H1 (cell line): ENCODE measurements around the gene SH3RF3. TPM values are rescaled to one million over a fixed set of nuclear protein-coding genes. Genes with fewer than 3 reads are reported as not detected.

Source experiments
- CTCF ChIA-PET: fragments of 300-600 bp; sonication (Branson Sonifier 250); formaldehyde crosslinking; loops from one replicate; lab custom pipeline; 2021; ENCODE audit not compliant: partially characterized antibody; lab: Charles Lee
- POLR2A ChIA-PET: fragments of 300-600 bp; sonication (Branson Sonifier 250); formaldehyde crosslinking; loops from one replicate; lab custom pipeline; 2021; ENCODE audit warnings: inconsistent platforms; ENCODE audit not compliant: partially characterized antibody; lab: Charles Lee
- DNase-seq, 2 experiments: peaks; one replicate each; pipeline versions ENCODE4 v3.0.0 to v3.0.0-alpha.2; 2010 to 2022; ENCODE audit warnings: low spot score in 2 of 2, low read depth in 1 of 2, mixed read lengths in 1 of 2
- FAIRE-seq: peaks from 2 replicates; lab custom pipeline; 2011; peaks lifted over from hg19 to GRCh38; lab: Jason Lieb, UNC
- H2AFZ ChIP-seq: 2 replicates; pipeline ENCODE4 v1.8.1; 2012; ENCODE audit warnings: low read length, inconsistent platforms
- H2AK5ac ChIP-seq: 2 replicates; pipeline ENCODE4 v1.6.1; 2013; ENCODE audit warnings: low read depth, low read length
- H2BK120ac ChIP-seq: replicated peaks from 2 replicates; pipeline ENCODE3; 2013; ENCODE audit warnings: low read depth, low read length, inconsistent platforms
- H2BK12ac ChIP-seq: 2 replicates; pipeline ENCODE4 v1.6.1; 2013; ENCODE audit warnings: low read depth, low read length
- H2BK15ac ChIP-seq: 2 replicates; pipeline ENCODE4 v1.6.1; 2013; ENCODE audit warnings: low read length
- H2BK20ac ChIP-seq: 2 replicates; pipeline ENCODE4 v1.6.1; 2013; ENCODE audit warnings: low read length
- H2BK5ac ChIP-seq: 2 replicates; pipeline ENCODE4 v1.6.1; 2013; ENCODE audit warnings: low read depth, low read length
- H3K14ac ChIP-seq: 2 replicates; pipeline ENCODE4 v1.6.1; 2013; ENCODE audit warnings: inconsistent platforms; ENCODE audit not compliant: insufficient read length
- H3K18ac ChIP-seq: 2 replicates; pipeline ENCODE4 v1.6.1; 2013; ENCODE audit warnings: low read length; ENCODE audit errors: extremely low read depth
- H3K23ac ChIP-seq: 2 replicates; pipeline ENCODE4 v1.6.1; 2013; ENCODE audit warnings: inconsistent platforms; ENCODE audit not compliant: insufficient read length
- H3K23me2 ChIP-seq: 2 replicates; pipeline ENCODE4 v1.6.1; 2013; ENCODE audit warnings: low read depth, low read length
- H3K27ac ChIP-seq: 2 replicates; pipeline ENCODE4 v1.6.1; 2011; ENCODE audit warnings: low read depth, low read length, inconsistent platforms
- H3K27me3 ChIP-seq, 4 experiments: replicated peaks in 1 of 4; 1 replicate in 1 of 4; 2 replicates in 3 of 4; pipeline versions ENCODE4 v1.6.1 to v1.8.1; 2011 to 2013; ENCODE audit warnings: low read length in 3 of 4, mild to moderate bottlenecking in 3 of 4, inconsistent platforms in 2 of 4, mixed read lengths in 2 of 4, moderate library complexity in 1 of 4; ENCODE audit not compliant: control insufficient read depth in 3 of 4, insufficient read depth in 3 of 4; ENCODE audit errors: extremely low read depth in 1 of 4
- H3K36me3 ChIP-seq, 4 experiments: 2 replicates each; pipeline versions ENCODE4 v1.6.1 to v1.8.1; 2011 to 2013; ENCODE audit warnings: mild to moderate bottlenecking in 4 of 4, low read length in 3 of 4, moderate library complexity in 2 of 4, control low read depth in 1 of 4, inconsistent platforms in 1 of 4; ENCODE audit not compliant: insufficient read depth in 4 of 4, control insufficient read depth in 2 of 4
- H3K4ac ChIP-seq: replicated peaks from 2 replicates; pipeline ENCODE3; 2013; ENCODE audit warnings: low read length, low read depth, mixed read lengths, inconsistent platforms; ENCODE audit not compliant: insufficient read length
- H3K4me1 ChIP-seq, 4 experiments: replicated peaks in 1 of 4; 1 replicate in 1 of 4; 2 replicates in 3 of 4; pipeline versions ENCODE4 v1.6.1 to v1.8.1; 2011 to 2013; ENCODE audit warnings: low read length in 3 of 4, inconsistent platforms in 2 of 4, mixed read lengths in 1 of 4; ENCODE audit not compliant: insufficient read depth in 4 of 4, control insufficient read depth in 3 of 4
- H3K4me2 ChIP-seq, 2 experiments: 2 replicates each; pipeline versions ENCODE4 v1.6.1 to v1.8.1; 2011 to 2013; ENCODE audit warnings: low read depth in 2 of 2, low read length in 2 of 2, control low read depth in 1 of 2, inconsistent platforms in 1 of 2, mild to moderate bottlenecking in 1 of 2; ENCODE audit not compliant: insufficient read depth in 1 of 2
- H3K4me3 ChIP-seq, 4 experiments: fragments of 200-600, 300-600 bp in 1 of 4; sonication (generic), shearing (Covaris generic), sonication (Bioruptor Twin) in 1 of 4; 2 replicates each; pipeline versions ENCODE4 v1.5.1 to v1.8.1; 2011 to 2016; ENCODE audit warnings: low read length in 4 of 4, low read depth in 3 of 4, control low read depth in 2 of 4, inconsistent platforms in 2 of 4, mild to moderate bottlenecking in 2 of 4, mixed read lengths in 1 of 4, moderate library complexity in 1 of 4; ENCODE audit not compliant: insufficient read depth in 2 of 4; ENCODE audit errors: extremely low read depth in 1 of 4
- H3K56ac ChIP-seq: replicated peaks from 2 replicates; pipeline ENCODE3; 2013; ENCODE audit warnings: low read depth, mild to moderate bottlenecking, mixed read lengths, low read length, inconsistent platforms; ENCODE audit not compliant: insufficient read length
- H3K79me1 ChIP-seq: 2 replicates; pipeline ENCODE4 v1.6.1; 2013; ENCODE audit warnings: low read depth, low read length, control low read depth
- H3K79me2 ChIP-seq, 2 experiments: 2 replicates each; pipeline versions ENCODE4 v1.6.1 to v1.8.1; 2012 to 2013; ENCODE audit warnings: low read length in 2 of 2, mild to moderate bottlenecking in 2 of 2, inconsistent platforms in 1 of 2; ENCODE audit not compliant: insufficient read depth in 2 of 2, control insufficient read depth in 1 of 2
- H3K9ac ChIP-seq, 4 experiments: replicated peaks in 1 of 4; 1 replicate in 1 of 4; 2 replicates in 3 of 4; pipeline versions ENCODE4 v1.6.1 to v1.8.1; 2011 to 2013; ENCODE audit warnings: low read depth in 3 of 4, low read length in 3 of 4, control low read depth in 2 of 4, mild to moderate bottlenecking in 2 of 4, moderate library complexity in 2 of 4, inconsistent platforms in 1 of 4; ENCODE audit errors: extremely low read depth in 1 of 4
- H3K9me3 ChIP-seq, 2 experiments: 2 replicates each; pipeline versions ENCODE4 v1.6.1 to v1.8.1; 2012 to 2013; ENCODE audit warnings: mild to moderate bottlenecking in 2 of 2, moderate library complexity in 2 of 2, control low read depth in 1 of 2, inconsistent platforms in 1 of 2, low read depth in 1 of 2, low read length in 1 of 2, mixed read lengths in 1 of 2; ENCODE audit not compliant: insufficient read depth in 2 of 2
- H4K20me1 ChIP-seq, 2 experiments: replicated peaks in 1 of 2; 2 replicates each; pipeline versions ENCODE3 to v1.8.1; 2011 to 2013; ENCODE audit warnings: inconsistent platforms in 2 of 2, low read length in 2 of 2, mild to moderate bottlenecking in 1 of 2; ENCODE audit not compliant: insufficient read depth in 2 of 2, control insufficient read depth in 1 of 2
- H4K5ac ChIP-seq: 2 replicates; pipeline ENCODE4 v1.6.1; 2013; ENCODE audit warnings: low read length, low read depth, mixed read lengths, inconsistent platforms; ENCODE audit not compliant: insufficient read length
- H4K8ac ChIP-seq: 2 replicates; pipeline ENCODE4 v1.8.0; 2013; ENCODE audit warnings: mild to moderate bottlenecking, moderate library complexity, low read length, inconsistent platforms; ENCODE audit not compliant: insufficient read depth; ENCODE audit errors: extremely low read depth
- H4K91ac ChIP-seq: replicated peaks from 2 replicates; pipeline ENCODE3; 2013; ENCODE audit warnings: low read length, mixed read lengths, inconsistent platforms; ENCODE audit not compliant: insufficient read length
- CBX8 ChIP-seq: fragments of 300-800, 300-1000 bp; sonication (generic); IDR thresholded peaks from 2 replicates; pipeline ENCODE4 v1.7.1; 2016; ENCODE audit warnings: low read depth, low read length, borderline replicate concordance
- CEBPB ChIP-seq: IDR thresholded peaks from 2 replicates; pipeline ENCODE4 v1.6.1; 2012; ENCODE audit warnings: low read depth, low read length
- HDAC6 ChIP-seq: IDR thresholded peaks from one replicate; pipeline ENCODE4 v1.7.1; 2012; ENCODE audit warnings: low read depth, mild to moderate bottlenecking, inconsistent platforms, low read length, moderate library complexity
- NRF1 ChIP-seq: IDR thresholded peaks from 2 replicates; pipeline ENCODE4 v1.6.1; 2011; ENCODE audit warnings: mild to moderate bottlenecking, low read depth, low read length, improper control_type of control experiment
- POLR2AphosphoS5 ChIP-seq: IDR thresholded peaks from 2 replicates; pipeline ENCODE4 v1.6.1; 2011; ENCODE audit warnings: low read depth, low read length
- SAP30 ChIP-seq: fragments of 300-600 bp; sonication (generic); IDR thresholded peaks from 2 replicates; pipeline ENCODE4 v1.7.1; 2012; ENCODE audit warnings: low read length, moderate library complexity, mild to moderate bottlenecking, inconsistent platforms; ENCODE audit not compliant: insufficient read depth, insufficient replicate concordance
- SIN3A ChIP-seq, 2 experiments: IDR thresholded peaks in 1 of 2; conservative IDR thresholded peaks in 1 of 2; 2 replicates each; pipeline ENCODE4 v1.6.1; 2011 to 2012; ENCODE audit warnings: low read length in 2 of 2, improper control_type of control experiment in 1 of 2, low read depth in 1 of 2, mild to moderate bottlenecking in 1 of 2
- SP2 ChIP-seq: IDR thresholded peaks from 2 replicates; pipeline ENCODE4 v1.6.1; 2012; ENCODE audit warnings: mild to moderate bottlenecking, low read length, inconsistent platforms
- SRF ChIP-seq: IDR thresholded peaks from 2 replicates; pipeline ENCODE4 v1.6.1; 2011; ENCODE audit warnings: mild to moderate bottlenecking, low read depth, low read length, moderate library complexity
- SUZ12 ChIP-seq: fragments of 200-600 bp; sonication (generic); IDR thresholded peaks from 2 replicates; pipeline ENCODE4 v1.6.1; 2012; ENCODE audit warnings: mild to moderate bottlenecking, inconsistent platforms, low read length, moderate library complexity, mixed read lengths
- TAF7 ChIP-seq: optimal IDR thresholded peaks from 2 replicates; pipeline ENCODE3; 2011; ENCODE audit warnings: low read depth, mild to moderate bottlenecking, inconsistent platforms, low read length, moderate library complexity, borderline replicate concordance
- WGBS, 2 experiments: shearing (Covaris generic) in 1 of 2; methylation state at CpG; one replicate each; pipeline versions ENCODE4 v1.1.6 to v1.1.7; 2013 to 2015; ENCODE audit warnings: low lambda C conversion rate in 2 of 2, mixed read lengths in 2 of 2, inconsistent platforms in 1 of 2, low coverage in 1 of 2, missing lambda C conversion rate in 1 of 2; ENCODE audit not compliant: insufficient replicate concordance in 2 of 2, insufficient coverage in 1 of 2, insufficient read length in 1 of 2; ENCODE audit errors: extremely low coverage in 1 of 2, missing lambda C conversion rate in 1 of 2; 5-methylcytosine and 5-hydroxymethylcytosine counted together
- polyA plus RNA-seq, 7 experiments: library from polyadenylated mRNA; depleted of rRNA in 3 of 7; stranded (reverse) in 5 of 7; unstranded in 2 of 7; fragments of >200 nt in 5 of 7; fragments of 200-250 nt in 2 of 7; gene quantifications; 1 replicate in 5 of 7; 2 replicates in 1 of 7; 4 replicates in 1 of 7; pipeline versions ENCODE4 v1.2.1 to v1.2.3, GENCODE V29; 2011 to 2013; ENCODE audit warnings: missing spikeins in 2 of 7, mixed read lengths in 2 of 7
- total RNA-seq: library from RNA; stranded (reverse); fragmentation: NEBNext Ultra II Directional; extraction: Animal tissue kit (Norgen Biotek cat#: 25700); gene quantifications from 2 replicates; pipeline ENCODE4 v1.2.1, GENCODE V29; 2021

The SH3RF3 gene
- total and polyA plus RNA-seq, 2 of the 8 experiments (the other 6 are each of a cell fraction or from before 2014, with no cell fraction given) = 0.11 to 0.65 TPM

DNA sequence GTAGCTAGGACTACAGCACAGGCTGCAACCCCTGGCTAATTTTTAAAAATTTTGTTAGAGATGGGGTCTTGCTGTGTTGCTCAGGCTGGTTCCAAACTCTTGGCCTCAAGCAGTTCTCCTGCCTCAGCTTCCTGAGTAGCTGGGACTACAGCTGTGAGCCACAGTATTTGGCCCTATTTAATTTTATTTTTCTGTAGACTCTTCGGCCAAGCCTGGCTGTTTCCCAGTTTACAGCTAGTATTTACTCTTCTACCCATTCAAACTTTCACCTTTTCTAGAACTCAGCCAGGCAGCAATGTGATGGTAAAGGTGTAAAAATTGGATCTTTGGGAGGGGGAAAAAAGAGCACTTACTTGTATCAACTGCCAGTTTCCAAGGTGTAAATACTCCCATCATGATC is 35.3 kb downstream of the SH3RF3 start:
- POLR2A ChIA-PET = no interaction called here
- no peak overlapping the region for H3K4me2 ChIP-seq
- no peaks in the 10 kb centered on the region for H4K20me1 ChIP-seq
- H2BK20ac ChIP-seq = no peak overlapping the region
- no peak for DNase-seq
- H4K91ac ChIP-seq = no peak overlapping the region
- H3K27me3 ChIP-seq = no peaks in the 10 kb centered on the region
- 100% methylated on average over 1 of the region's 1 CpG; no CpG with 5 or more reads in 1 of the 2 experiments for WGBS, 2 experiments
- CTCF ChIA-PET = no interaction called here
- H2BK12ac ChIP-seq = no peak overlapping the region
- no peak for TF ChIP-seq SAP30
- no peak for TF ChIP-seq SP2
- TF ChIP-seq CEBPB = no peak
- TF ChIP-seq SIN3A (conservative IDR thresholded peaks at IDR 0.05 in 1 of 2, IDR thresholded peaks at IDR 0.05 in 1 of 2; ENCODE audit: low read depth in 1 of 2, low read length in 2 of 2) = no peak
- no peak for TF ChIP-seq POLR2AphosphoS5
- TF ChIP-seq CBX8 = no peak
- no peak for TF ChIP-seq SRF
- TF ChIP-seq NRF1 = no peak
- TF ChIP-seq SUZ12 = no peak
- no peak for TF ChIP-seq HDAC6
- TF ChIP-seq TAF7 = no peak
- H3K23me2 ChIP-seq = no peaks in the 10 kb centered on the region
- H3K4me3 ChIP-seq = no peak overlapping the region
- no peak overlapping the region for H3K27ac ChIP-seq
- no peak overlapping the region for H3K14ac ChIP-seq
- H2BK15ac ChIP-seq = no peak overlapping the region
- H3K56ac ChIP-seq = no peak overlapping the region
- no peaks in the 10 kb centered on the region for H3K79me1 ChIP-seq
- H3K18ac ChIP-seq = no peak overlapping the region
- H4K5ac ChIP-seq = no peak overlapping the region
- H3K23ac ChIP-seq = no peak overlapping the region
- H4K8ac ChIP-seq = no peak overlapping the region
- no peak overlapping the region for H2AFZ ChIP-seq
- no peak overlapping the region for H2BK5ac ChIP-seq
- H3K4ac ChIP-seq = no peak overlapping the region
- no peaks in the 10 kb centered on the region for H3K9me3 ChIP-seq
- H2AK5ac ChIP-seq = no peak overlapping the region
- H2BK120ac ChIP-seq = no peak overlapping the region
- H3K4me1 ChIP-seq = 0 out of 7 replicates have a peak, but pooled peaks cover 0 to 2% (median 0%) of the 10 kb centered on the region in 4 experiments
- H3K36me3 ChIP-seq = no peaks in the 10 kb centered on the region
- no peak overlapping the region for H3K9ac ChIP-seq
- no peaks in the 10 kb centered on the region for H3K79me2 ChIP-seq
- FAIRE-seq = no peak
